ENCODE measurements around the gene CDC14B.
"Not testable (repeated sequence)": the region's sequence is repeated elsewhere in the genome, so short reads cannot be mapped to it uniquely, and the experiment has no call there.

The CDC14B gene

DNA sequence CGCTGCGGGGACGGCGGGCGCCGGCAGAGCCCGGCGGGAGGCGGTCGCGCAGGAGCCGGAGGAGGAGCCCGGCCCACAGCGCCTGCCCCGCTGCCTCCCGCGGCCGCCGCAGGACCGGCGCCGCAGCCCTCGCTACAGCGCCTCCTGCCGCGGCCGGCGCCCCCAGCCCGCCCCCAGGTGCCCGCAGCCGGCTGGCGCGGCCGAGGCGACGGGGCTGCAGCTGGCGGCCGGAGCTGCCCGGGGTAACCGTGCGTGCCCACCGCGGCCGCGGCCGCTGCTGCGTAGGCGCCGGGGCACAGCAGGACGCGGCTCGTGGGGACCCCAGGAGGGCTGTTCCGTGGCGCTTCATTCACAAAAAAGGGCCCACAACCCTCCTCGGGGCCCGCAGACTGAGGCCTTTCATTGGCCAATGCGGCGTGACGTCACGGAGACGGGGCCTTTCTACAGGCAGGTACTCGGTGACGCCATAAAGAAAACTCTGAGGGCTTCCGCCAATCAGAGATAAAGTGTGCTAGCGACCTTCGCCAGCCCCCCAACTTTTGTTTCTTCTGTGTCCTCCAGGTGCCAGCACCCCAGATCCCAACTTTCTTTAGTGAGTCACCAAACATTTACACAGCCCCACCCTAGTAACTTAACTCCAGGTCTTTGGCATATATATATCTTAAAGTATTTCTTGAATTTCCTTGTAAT is at the start of gene CDC14B:
TSS of gene CDC14B (minus strand) at position 353 of the 690 bp plus-strand sequence. CDS start 465 bp downstream, outside the sequence.
- FAIRE-seq: peak; percentile 24

- FAIRE-seq: no peak
Observed at GRCh38 chr9:96668868-96669534, 49.4 kb upstream of the CDC14B start.

- no peak for FAIRE-seq
Observed at GRCh38 chr9:96667363-96667728, 47.7 kb upstream of the CDC14B start.

GRCh38 chr9:96666653-96667362 is 47.2 kb upstream of the CDC14B start:
- FAIRE-seq: peak; percentile 53

DNA sequence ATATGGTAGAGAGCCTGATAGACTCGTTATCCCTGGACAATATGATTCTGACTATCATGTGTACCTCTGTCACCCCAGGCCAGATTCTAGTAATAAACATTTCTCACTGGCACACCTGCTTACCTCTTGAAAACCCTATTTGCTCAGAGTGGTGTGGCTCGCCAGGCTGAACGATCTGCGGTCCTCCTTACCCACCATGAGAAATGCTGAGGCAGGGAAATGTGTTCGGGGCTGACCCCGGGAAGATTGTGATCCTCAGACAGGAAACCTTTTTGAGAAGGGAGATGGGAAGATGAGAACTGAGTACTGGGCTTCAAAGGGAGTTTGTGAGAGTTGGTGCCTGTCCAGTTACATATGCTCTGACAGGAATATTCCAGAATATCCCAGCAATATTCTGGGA is 46.1 kb upstream of the CDC14B start:
- FAIRE-seq: no peak

DNA sequence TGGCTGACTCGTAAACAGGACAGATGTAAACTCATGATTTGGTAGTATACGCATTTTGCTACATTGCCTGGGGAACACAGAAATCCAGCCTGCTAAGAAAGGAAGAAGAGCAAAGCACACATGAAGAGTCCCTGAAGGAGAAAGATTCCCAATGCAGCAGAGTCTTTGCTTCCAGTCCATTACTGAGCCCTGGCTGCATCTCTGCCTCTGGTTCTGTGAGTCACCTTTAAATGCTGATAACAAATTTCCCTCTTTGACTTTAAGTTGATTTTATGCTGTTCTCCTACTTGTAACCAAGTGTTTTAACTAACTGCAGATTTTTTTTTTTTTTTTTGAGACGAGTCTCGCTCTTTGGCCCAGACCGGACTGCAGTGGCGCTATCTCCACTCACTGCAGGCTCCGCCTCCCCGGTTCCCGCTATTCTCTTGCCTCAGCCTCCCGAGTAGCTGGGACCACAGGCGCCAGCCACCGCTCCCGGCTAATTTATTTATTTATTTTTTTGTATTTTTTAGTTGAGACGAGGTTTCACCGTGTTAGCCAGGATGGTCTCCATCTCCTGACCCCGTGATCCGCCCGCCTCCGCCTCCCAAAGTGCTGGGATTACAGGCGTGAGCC is 44.0 kb upstream of the CDC14B start:
- FAIRE-seq: no peak

DNA sequence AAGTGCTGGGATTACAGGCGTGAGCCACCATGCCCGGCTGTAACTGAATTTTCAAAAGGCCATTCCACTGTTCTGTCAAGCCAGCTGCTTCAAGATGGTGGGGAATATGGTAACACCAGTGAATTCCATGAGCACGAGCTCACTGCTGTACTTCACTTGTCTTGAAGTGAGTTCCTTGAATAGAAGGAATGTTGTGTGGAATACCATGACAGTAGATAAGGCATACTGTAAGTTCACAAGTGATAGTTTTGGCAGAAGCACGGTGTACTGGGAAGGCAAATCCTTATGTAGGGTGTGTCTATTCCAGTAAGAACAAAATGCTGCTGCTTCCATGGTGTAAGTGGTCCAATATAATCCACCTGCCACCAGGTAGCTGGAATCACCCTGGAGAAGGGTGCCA is 42.1 kb upstream of the CDC14B start:
- FAIRE-seq: no peak

- no peak for FAIRE-seq
Observed at GRCh38 chr9:96660692-96661248, 41.1 kb upstream of the CDC14B start.

GRCh38 chr9:96655198-96655851 is 35.7 kb upstream of the CDC14B start, which contains the start of gene PRXL2C:
TSS of gene PRXL2C (minus strand) at chr9:96655317. CDS start at chr9:96655281, 36 bp downstream.
- FAIRE-seq: no peak

DNA sequence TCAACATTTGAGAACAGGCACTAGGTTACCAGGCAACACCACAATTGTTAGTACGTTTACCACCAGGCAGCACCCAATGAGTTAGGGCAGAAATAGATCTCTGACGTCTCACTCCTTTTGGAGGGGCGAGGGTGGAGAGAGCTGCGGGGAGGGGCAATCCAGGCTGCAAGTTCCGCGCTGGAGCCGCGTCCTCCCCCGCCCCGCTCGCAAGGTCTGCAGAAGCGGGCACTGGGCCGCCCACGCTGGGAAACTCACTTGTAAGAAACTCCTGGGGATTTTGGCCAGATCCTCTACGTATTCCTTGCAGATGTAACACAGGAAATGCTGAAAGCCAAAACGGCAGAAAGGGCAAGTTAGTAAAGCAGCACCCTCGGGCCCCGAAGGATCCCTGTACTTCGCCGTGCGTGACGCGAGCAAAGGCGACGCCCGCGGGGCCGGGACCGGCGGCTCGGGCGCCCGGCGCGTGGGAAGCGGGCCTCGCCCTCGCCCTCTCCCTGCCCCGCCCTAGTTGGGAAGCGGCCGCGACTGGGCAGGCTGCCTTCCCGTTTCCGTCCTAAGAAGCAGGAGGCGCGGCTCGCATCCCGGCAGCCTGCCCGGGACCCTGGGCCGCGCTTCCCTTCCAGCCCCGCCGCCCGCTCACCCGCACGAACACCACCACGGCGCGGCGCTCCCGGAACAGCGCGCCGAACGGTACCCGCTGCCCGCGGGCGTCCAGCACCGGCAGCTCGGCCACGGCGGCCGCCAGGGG is 35.0 kb upstream of the CDC14B start:
- FAIRE-seq: peak; percentile 76

- FAIRE-seq: no peak
Observed at GRCh38 chr9:96651626-96652025, 32.0 kb upstream of the CDC14B start.

DNA sequence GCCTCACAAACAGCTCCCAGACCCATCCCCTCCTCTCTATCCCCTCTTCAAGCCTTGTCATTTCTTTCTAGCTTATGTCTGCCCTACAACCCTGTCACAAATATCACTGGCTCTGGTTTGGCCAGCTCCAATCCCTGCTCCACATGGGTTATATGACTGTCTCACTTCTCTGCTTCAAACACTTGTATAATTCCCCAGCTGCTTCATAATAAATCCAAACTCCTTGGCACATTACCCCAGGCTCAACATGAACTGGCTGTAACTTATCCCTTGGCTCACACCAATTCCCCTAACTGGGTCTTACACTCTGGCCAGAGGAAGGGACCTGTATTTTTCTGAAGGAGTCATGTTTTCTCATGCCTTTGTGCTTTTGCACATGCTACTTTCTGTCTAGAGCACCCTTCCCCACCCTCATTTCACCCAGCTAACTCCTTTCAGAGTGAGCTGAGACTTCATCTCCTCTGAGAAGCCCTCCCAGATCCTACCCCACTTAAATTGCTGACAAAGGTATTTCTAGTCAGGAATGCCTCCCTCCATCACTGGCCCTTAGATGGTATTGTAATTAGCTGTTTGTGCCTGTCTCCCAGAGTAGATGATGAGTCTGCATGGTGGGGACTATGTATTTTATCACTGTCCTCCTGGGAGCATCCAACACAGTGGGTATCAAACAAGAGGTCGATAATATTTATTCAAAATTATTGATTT is 30.1 kb upstream of the CDC14B start:
- FAIRE-seq: no peak

DNA sequence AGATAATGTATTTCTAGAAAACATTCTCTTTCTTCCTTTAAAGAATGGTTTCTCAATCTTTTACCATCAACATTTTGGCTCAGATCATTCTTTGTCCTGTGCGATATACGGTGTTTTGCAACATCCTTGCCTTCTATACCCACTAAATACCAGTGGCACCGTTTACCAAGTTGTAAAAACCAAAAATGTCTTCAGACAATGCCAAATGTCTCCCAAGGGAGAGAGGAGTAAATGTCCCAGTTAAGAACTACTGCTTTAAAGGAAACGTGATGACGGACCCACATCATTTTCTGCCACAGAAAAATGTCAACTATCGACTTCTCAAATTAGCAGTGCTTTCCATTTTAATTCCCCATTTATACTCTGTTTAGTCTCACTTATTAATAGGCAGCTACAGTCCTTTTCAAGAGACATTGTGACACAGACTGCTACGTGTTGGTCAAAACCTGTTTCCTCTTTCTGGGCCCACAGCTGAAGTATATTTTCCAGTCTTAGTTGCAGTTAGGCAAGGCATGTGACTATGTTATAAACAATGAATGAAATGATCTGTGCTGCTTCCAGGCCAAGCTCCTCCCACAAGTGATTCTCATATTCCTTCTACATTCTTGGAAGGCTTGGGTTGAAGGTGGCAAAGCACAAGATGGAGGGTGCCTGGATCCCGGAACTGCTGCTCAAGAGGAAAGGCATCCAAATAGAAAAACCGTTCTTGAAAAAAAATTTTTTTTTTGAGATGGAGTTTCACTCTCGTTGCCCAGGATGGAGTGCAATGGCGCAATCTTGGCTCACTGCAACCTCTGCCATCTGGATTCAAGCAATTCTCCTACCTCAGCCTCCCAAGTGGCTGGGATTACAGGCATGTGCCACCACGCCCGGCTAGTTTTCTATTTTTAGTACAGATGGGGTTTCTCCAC is 26.7 kb upstream of the CDC14B start:
- no peak for FAIRE-seq

DNA sequence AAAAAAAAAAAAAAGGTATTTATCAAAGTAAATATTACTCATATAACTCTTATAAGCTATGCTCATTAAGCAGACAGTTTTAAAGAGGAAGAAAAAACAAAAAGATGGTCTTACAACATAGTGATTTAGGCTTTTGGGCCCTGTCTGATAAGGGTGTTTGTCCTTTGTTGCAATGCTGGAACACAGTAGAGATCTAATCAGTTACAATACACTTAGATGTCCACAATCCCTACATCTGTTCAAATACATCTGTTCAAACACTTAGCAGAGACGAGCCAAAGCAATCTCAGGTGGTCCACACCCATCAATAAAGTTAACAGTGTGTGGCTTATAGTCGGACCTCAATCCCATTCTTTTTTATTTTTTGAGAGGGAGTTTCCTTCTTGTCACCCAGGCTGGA is 24.5 kb upstream of the CDC14B start:
- no peak for FAIRE-seq

- no peak for FAIRE-seq
Observed at GRCh38 chr9:96641514-96641913, 21.9 kb upstream of the CDC14B start.

GRCh38 chr9:96638606-96639364 is 19.1 kb upstream of the CDC14B start:
- no peak for FAIRE-seq

DNA sequence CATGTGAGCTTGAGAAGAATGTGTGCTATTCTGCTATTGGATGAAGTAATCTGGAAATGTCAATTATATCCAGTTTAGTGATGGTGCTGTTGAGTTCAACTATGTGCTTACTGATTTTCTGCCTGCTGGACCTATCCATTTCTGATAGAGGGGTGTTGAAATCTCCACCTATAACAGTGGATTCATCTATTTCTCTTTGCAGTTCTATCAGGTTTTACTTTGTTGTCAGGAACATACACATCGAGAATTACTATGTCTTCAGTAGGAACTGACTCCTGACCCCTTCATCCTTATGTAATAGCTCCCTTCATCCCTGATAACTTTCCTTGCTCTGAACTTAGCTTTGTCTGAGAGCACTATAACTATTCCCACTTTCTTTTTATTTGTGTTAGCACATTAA is 16.7 kb upstream of the CDC14B start:
- FAIRE-seq: no peak

- FAIRE-seq: not testable (repeated sequence)
Observed at GRCh38 chr9:96633579-96633978, 13.9 kb upstream of the CDC14B start.

DNA sequence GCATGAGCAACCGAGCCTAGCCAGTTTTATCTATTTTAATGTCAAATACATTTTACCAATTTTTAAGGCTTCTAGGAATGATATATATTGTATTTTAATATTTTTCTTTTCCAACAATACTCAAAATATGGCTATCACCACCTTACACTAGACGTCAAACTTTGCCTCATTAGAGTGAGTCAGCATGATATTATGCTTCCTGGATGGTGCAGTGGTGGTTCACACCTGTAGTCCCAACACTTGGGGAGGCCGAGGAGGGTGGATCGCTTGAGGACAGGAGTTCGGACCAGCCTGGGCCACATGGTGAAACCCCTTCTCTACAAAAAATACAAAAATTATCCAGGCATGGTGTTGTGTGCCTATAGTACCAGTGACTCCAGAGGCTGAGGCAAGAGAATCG is 7.3 kb upstream of the CDC14B start:
- FAIRE-seq: no peak
